GM23248 (cell line): Measurements from ENCODE around the gene TGM1. TPM values are rescaled to one million over a fixed set of nuclear protein-coding genes. Genes with fewer than 3 reads are reported as not detected.

Experiments used
- DNase-seq: peaks from one replicate; pipeline ENCODE4 v3.0.0-alpha.2; 2015
- H2AFZ ChIP-seq: fragments of 200-600 bp; sonication (generic); 2 replicates; pipeline ENCODE4 v1.6.1; 2016; ENCODE audit warnings: antibody characterized with exemption
- H3F3A ChIP-seq: fragments of 200-600 bp; sonication (generic); 2 replicates; pipeline ENCODE4 v1.6.1; 2016; ENCODE audit warnings: mild to moderate bottlenecking, antibody characterized with exemption, mixed run types; ENCODE audit not compliant: insufficient read depth
- H3K27ac ChIP-seq: fragments of 200-600 bp; sonication (generic); 2 replicates; pipeline ENCODE4 v1.5.1; 2016; ENCODE audit warnings: mild to moderate bottlenecking
- H3K27me3 ChIP-seq: fragments of 200-600 bp; sonication (generic); replicated peaks from 2 replicates; pipeline ENCODE4 v1.6.1; 2016; ENCODE audit warnings: mild to moderate bottlenecking; ENCODE audit not compliant: insufficient read depth
- H3K36me3 ChIP-seq: fragments of 200-600 bp; sonication (generic); 2 replicates; pipeline ENCODE4 v1.6.1; 2016; ENCODE audit warnings: low read depth, mild to moderate bottlenecking
- H3K4me1 ChIP-seq: fragments of 200-600 bp; sonication (generic); 2 replicates; pipeline ENCODE4 v1.6.1; 2016; ENCODE audit warnings: mild to moderate bottlenecking; ENCODE audit not compliant: insufficient read depth
- H3K4me2 ChIP-seq: fragments of 200-600 bp; sonication (generic); one replicate; pipeline ENCODE4 v1.6.1; 2016; ENCODE audit warnings: mild to moderate bottlenecking; ENCODE audit not compliant: unreplicated experiment
- H3K4me3 ChIP-seq: fragments of 200-600 bp; sonication (generic); 2 replicates; pipeline ENCODE4 v1.5.1; 2016; ENCODE audit warnings: mild to moderate bottlenecking
- H3K79me2 ChIP-seq: fragments of 200-600 bp; sonication (generic); 2 replicates; pipeline ENCODE4 v1.6.1; 2016; ENCODE audit warnings: mild to moderate bottlenecking; ENCODE audit not compliant: insufficient read depth
- H3K9ac ChIP-seq: fragments of 200-600 bp; sonication (generic); 2 replicates; pipeline ENCODE4 v1.6.1; 2016; ENCODE audit warnings: mild to moderate bottlenecking
- H3K9me2 ChIP-seq: fragments of 200-600 bp; sonication (generic); 2 replicates; pipeline ENCODE4 v1.6.1; 2016; ENCODE audit warnings: mixed run types, mild to moderate bottlenecking, moderate library complexity; ENCODE audit not compliant: insufficient read depth
- H3K9me3 ChIP-seq: fragments of 200-600 bp; sonication (generic); one replicate; pipeline ENCODE4 v1.6.1; 2017; ENCODE audit warnings: low read depth
- H4K20me1 ChIP-seq: fragments of 200-600 bp; sonication (generic); 2 replicates; pipeline ENCODE4 v1.6.0; 2016; ENCODE audit not compliant: insufficient read depth
- EZH2 ChIP-seq: fragments of 200-600 bp; sonication (generic); IDR thresholded peaks from 2 replicates; pipeline ENCODE4 v1.6.1; 2018; ENCODE audit warnings: antibody characterized with exemption, mild to moderate bottlenecking; ENCODE audit not compliant: insufficient read depth, poor library complexity, severe bottlenecking
- EZH2phosphoT487 ChIP-seq: fragments of 200-600 bp; sonication (generic); IDR thresholded peaks from 2 replicates; pipeline ENCODE4 v1.6.1; 2018; ENCODE audit warnings: antibody characterized with exemption, moderate library complexity, mild to moderate bottlenecking, low read depth; ENCODE audit not compliant: insufficient read depth
- WGBS, 2 experiments: methylation state at CpG; one replicate each; pipeline ENCODE4 v1.1.6; 2015 to 2017; ENCODE audit warnings: low lambda C conversion rate in 2 of 2, low coverage in 1 of 2; ENCODE audit errors: missing lambda C conversion rate in 2 of 2; 5-methylcytosine and 5-hydroxymethylcytosine counted together
- in situ Hi-C: fragments of 300-500 bp; cut with MboI; formaldehyde crosslinking; loops from 2 replicates; pipeline ENCODE4 v1.15.0; 2020
- polyA plus RNA-seq: library from polyadenylated mRNA; unstranded; fragments of >200 nt; fragmentation: Nextera tagmentation; extraction: Ambion mirVana; gene quantifications from 2 replicates; pipeline ENCODE4 v1.2.1, GENCODE V29; 2016
- total RNA-seq: library from RNA; depleted of rRNA; stranded (reverse); fragments of >200 nt; shearing (Covaris generic); gene quantifications from 2 replicates; pipeline ENCODE4 v1.2.3, GENCODE V29; 2014

TGM1 gene
- total and polyA plus RNA-seq, 2 experiments from 2014 or later, result 0.34 to 1.3 TPM

DNA sequence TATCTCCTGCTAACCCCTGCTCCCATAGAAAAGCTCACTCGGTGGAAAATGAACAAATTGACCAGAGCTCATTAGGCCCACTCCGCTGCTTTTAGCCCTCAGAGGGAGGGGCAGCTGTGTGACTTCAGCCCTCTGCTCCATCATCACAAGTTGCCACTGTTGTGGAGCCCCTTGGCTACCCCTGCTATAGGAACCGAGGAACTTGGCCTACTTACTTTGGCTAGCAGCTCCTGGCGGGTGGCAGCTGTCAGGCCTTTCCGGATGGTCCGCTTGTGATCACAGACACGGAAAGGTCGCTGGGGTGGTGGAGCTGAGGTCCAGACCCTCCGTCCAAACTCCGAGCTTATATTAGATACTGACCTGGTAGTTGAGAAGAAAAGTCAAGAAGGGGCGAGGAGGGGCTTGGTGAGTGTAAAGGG lies 44.2 kb upstream of the TGM1 start:
- 88 to 90% methylated on average over 10 to 11 of the region's 11 CpGs for WGBS, 2 experiments
- in situ Hi-C loops, result no loop called here
- Histone ChIP-seq H3K27me3 (no peaks in the 10 kb centered on the region), H3K4me3 (no peak overlapping the region), H3K4me1 (peaks cover 15% of the 10 kb centered on the region), H4K20me1 (no peaks in the 10 kb centered on the region), H3K27ac (no peak overlapping the region), H3K9ac (no peak overlapping the region), H3K9me2 (no peaks in the 10 kb centered on the region), H3K4me2 (no peak overlapping the region), H3K79me2 (0 out of 2 replicates have a peak, but pooled peaks cover 1% of the 10 kb centered on the region), H2AFZ (no peak overlapping the region), H3K9me3 (no peaks in the 10 kb centered on the region), H3F3A (peaks cover 8% of the 10 kb centered on the region; the same call in 1 of the 2 replicates), H3K36me3 (peaks cover 14% of the 10 kb centered on the region; the same call in 1 of the 2 replicates)
- no peak for DNase-seq
- no peak for TF ChIP-seq EZH2
- no peak for TF ChIP-seq EZH2phosphoT487

DNA sequence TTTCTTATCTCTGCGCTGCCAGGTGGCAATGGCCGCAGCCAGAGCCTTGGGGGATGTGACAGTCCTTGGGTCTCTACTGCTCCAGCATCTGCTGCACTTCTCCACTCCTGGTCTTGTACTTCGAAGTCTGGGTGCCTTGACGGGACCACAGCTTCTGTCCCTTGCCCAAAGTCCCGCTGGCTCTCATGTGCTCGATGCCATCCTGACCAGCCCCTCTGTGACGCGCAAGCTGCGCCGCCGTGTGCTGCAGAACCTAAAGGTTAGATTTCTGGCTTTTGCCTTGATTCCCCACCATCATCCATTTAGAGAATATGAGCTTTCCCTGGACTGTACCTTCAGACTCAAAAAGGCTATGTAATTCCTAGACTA lies 41.0 kb upstream of the TGM1 start:
- WGBS, 2 experiments, result 95 to 98% methylated on average over 11 of the region's 11 CpGs

GRCh38 chr14:24300326-24300980 lies 37.5 kb upstream of the TGM1 start:
- 28 to 29% methylated on average over 16 of the region's 16 CpGs for WGBS, 2 experiments
- in situ Hi-C loops, result no loop called here
- no peaks in the 10 kb centered on the region for H3K27me3 ChIP-seq
- DNase-seq, result peak; percentile 11
- TF ChIP-seq EZH2phosphoT487, result no peak
- TF ChIP-seq EZH2, result no peak
- peak overlapping the region; percentile 95 for H3K9ac ChIP-seq
- H3K9me2 ChIP-seq, result no peaks in the 10 kb centered on the region
- H3K4me3 ChIP-seq, result peak overlapping the region; percentile 95
- peaks cover 26% of the 10 kb centered on the region for H3K79me2 ChIP-seq
- H3K27ac ChIP-seq, result peak overlapping the region; percentile 86
- H3K4me1 ChIP-seq, result peaks cover 17% of the 10 kb centered on the region
- H3K9me3 ChIP-seq, result no peaks in the 10 kb centered on the region
- H3F3A ChIP-seq, result peaks cover 23% of the 10 kb centered on the region; the same call in 1 of the 2 replicates
- peak overlapping the region; percentile 94 for H3K4me2 ChIP-seq
- H4K20me1 ChIP-seq, result no peaks in the 10 kb centered on the region
- peak overlapping the region; percentile 97 for H2AFZ ChIP-seq
- peaks cover 16% of the 10 kb centered on the region; the same call in 1 of the 2 replicates for H3K36me3 ChIP-seq

More for the DNA sequence above, 41.0 kb upstream of the TGM1 start:
- Histone ChIP-seq H3K9me3 (no peaks in the 10 kb centered on the region), H4K20me1 (no peaks in the 10 kb centered on the region), H3K4me3 (no peak overlapping the region), H3K4me1 (peaks cover 7% of the 10 kb centered on the region; the same call in 1 of the 2 replicates), H3K9ac (no peak overlapping the region), H3K9me2 (no peaks in the 10 kb centered on the region), H2AFZ (no peak overlapping the region), H3K36me3 (peaks cover 16% of the 10 kb centered on the region; the same call in 1 of the 2 replicates), H3K79me2 (peaks cover 26% of the 10 kb centered on the region), H3K27me3 (no peaks in the 10 kb centered on the region), H3K27ac (no peak overlapping the region), H3K4me2 (no peak overlapping the region), H3F3A (peaks cover 8% of the 10 kb centered on the region)
- DNase-seq, result no peak
- no peak for TF ChIP-seq EZH2phosphoT487
- no peak for TF ChIP-seq EZH2
- in situ Hi-C loops, result no loop called here

DNA sequence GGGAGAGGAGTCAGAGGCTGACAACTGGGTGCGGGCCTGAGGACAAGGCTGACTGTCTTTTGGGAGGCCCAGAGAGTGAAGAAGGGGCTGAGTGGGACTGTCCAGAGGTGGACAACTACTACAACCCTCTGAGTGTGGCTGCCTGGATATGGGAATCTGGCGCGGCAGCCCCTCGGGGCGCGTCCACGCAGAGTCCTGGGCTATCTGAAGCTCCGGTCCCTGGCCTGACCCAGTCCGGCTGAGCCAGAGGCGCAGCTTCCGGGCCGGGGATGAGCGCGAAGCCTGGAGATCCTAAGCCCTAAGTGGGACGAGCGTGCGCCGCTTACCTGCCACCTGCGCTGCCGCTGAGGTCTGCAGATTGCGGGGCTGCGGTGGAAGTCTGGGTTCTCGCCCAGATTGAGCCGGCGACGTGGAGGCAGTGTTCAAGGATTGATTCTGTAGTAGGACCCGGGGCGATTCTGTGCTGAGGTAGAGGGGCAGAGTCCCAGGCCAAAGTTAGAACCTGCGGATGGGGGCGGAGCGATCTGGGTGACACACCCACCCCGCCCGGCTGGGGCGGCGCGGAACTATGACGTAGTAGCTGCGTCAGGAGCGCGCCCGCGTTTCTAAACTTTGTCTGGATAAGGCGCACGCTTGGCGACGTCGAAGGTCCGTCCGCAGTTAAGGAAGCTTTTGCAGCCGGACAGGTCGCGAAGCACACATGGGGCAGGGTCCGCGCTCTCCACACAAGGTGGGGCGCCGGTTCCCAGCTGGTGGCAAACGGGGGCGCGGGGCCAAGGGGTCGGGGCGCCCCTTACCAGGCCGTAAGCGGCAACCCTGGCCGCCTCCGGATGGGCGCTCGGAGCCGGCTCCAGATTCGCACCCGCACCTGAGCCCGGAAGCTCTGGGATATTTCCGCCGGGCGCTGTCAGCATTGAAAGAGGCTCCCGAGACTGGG lies 36.5 kb upstream of the TGM1 start, which contains the start of the genes DHRS1 and NOP9:
Gene DHRS1, minus strand, starts transcription at position 526 of the 937 bp plus-strand sequence. CDS start 674 bp downstream, outside the sequence.
Gene NOP9, plus strand, starts transcription at position 596 of the 937 bp plus-strand sequence. Its CDS starts 105 bp downstream, at position 701.
- no peaks in the 10 kb centered on the region for H4K20me1 ChIP-seq
- in situ Hi-C loops, result loop anchor here (10.0 kb wide), 1 partner anchor 55 kb away; the partner anchor contains the start of gene TINF2
- peak within 1 kb of the TSS; percentile 95 for H3K4me3 ChIP-seq
- H3K27me3 ChIP-seq, result no peaks in the 10 kb centered on the region
- peak within 1 kb of the TSS; percentile 86 for H3K27ac ChIP-seq
- DNase-seq, result peak; percentile 94
- peaks cover 17% of the 10 kb centered on the region for H3K4me1 ChIP-seq
- H3K36me3 ChIP-seq, result peaks cover 18% of the 10 kb centered on the region; the same call in 1 of the 2 replicates
- H3K9me3 ChIP-seq, result no peaks in the 10 kb centered on the region
- H3K9ac ChIP-seq, result peak within 1 kb of the TSS; percentile 95
- peaks cover 26% of the 10 kb centered on the region for H3K79me2 ChIP-seq
- H3F3A ChIP-seq, result peaks cover 23% of the 10 kb centered on the region; the same call in 1 of the 2 replicates
- peak within 1 kb of the TSS; percentile 94 for H3K4me2 ChIP-seq
- no peaks in the 10 kb centered on the region for H3K9me2 ChIP-seq
- TF ChIP-seq EZH2phosphoT487 (no peak), EZH2 (no peak)
- WGBS, 2 experiments, result 1 to 2% methylated on average over 65 to 67 of the region's 75 CpGs
- H2AFZ ChIP-seq, result peak within 1 kb of the TSS; percentile 97
